HG02870 (cell line): ENCODE results near the gene UBXN1.
A peak's percentile ranks its signal among the peaks of the same experiment; 100 is the strongest.

Source experiments
- ATAC-seq: cut with Tn5 transposase; IDR thresholded peaks from one replicate; pipeline ENCODE4 v1.9.1; 2021; ENCODE audit warnings: mild to moderate bottlenecking, moderate library complexity; ENCODE audit not compliant: unreplicated experiment

UBXN1 gene

GRCh38 chr11:62646825-62647608 is 31.9 kb downstream of the UBXN1 start:
- ATAC-seq, result no peak

- ATAC-seq, result peak; percentile 90
These were observed 32.7 kb downstream of the UBXN1 start, which contains the start of gene GANAB for GRCh38 chr11:62645946-62646824. Gene GANAB, minus strand, starts transcription at chr11:62646613. Its CDS starts 14 bp downstream, at chr11:62646599.

GRCh38 chr11:62645671-62645945 is 33.3 kb downstream of the UBXN1 start:
- ATAC-seq, result no peak

- ATAC-seq, result no peak
These were observed 34.7 kb downstream of the UBXN1 start for GRCh38 chr11:62644220-62644619.

GRCh38 chr11:62632492-62632891 is 46.4 kb downstream of the UBXN1 start:
- no peak for ATAC-seq

- ATAC-seq, result no peak
These were observed 51.2 kb downstream of the UBXN1 start for GRCh38 chr11:62627713-62628112.
